OCI-LY1 (cell line): Measurements from ENCODE around the gene PID1.

ENCODE experiments used
- CTCF ChIP-seq: fragments of 200-600 bp; sonication (generic), shearing (Covaris generic); IDR thresholded peaks from 2 replicates; pipeline ENCODE4 v1.5.1; 2017; ENCODE audit warnings: mild to moderate bottlenecking, antibody characterized with exemption, low read length, moderate library complexity, mixed read lengths
- EZH2 ChIP-seq: fragments of 200-600 bp; sonication (generic), shearing (Covaris generic); IDR thresholded peaks from 2 replicates; pipeline ENCODE4 v1.8.0; 2017; ENCODE audit warnings: borderline replicate concordance, mixed run types, mild to moderate bottlenecking, antibody characterized with exemption, low read length, moderate library complexity, mixed read lengths

- TF ChIP-seq CTCF, result no peak
- no peak for TF ChIP-seq EZH2
Measured at GRCh38 chr2:229051798-229052197, 219.3 kb downstream of the PID1 start.
